A673 (cell line): ENCODE data around the gene ABHD17C.

ENCODE experiments used
- CTCF ChIP-seq: fragments of 300-800, 200-600 bp; sonication (generic); conservative IDR thresholded peaks from 2 replicates; pipeline ENCODE4 v1.5.1; 2017; ENCODE audit warnings: low read depth, mild to moderate bottlenecking, antibody characterized with exemption, low read length, moderate library complexity, mixed read lengths
- EZH2 ChIP-seq: fragments of 200-600 bp; sonication (generic); IDR thresholded peaks from 2 replicates; pipeline ENCODE4 v1.6.1; 2017; ENCODE audit warnings: borderline replicate concordance, low read depth, mild to moderate bottlenecking, mixed read lengths, antibody characterized with exemption, low read length; ENCODE audit not compliant: poor library complexity, severe bottlenecking

- TF ChIP-seq EZH2 (no peak), CTCF (no peak)
Observed at GRCh38 chr15:80677041-80677440, 18.1 kb upstream of the ABHD17C start.
